ENCODE data around the gene TDRD10.
A peak's percentile ranks its signal among the peaks of the same experiment; 100 is the strongest.

TDRD10 gene

DNA sequence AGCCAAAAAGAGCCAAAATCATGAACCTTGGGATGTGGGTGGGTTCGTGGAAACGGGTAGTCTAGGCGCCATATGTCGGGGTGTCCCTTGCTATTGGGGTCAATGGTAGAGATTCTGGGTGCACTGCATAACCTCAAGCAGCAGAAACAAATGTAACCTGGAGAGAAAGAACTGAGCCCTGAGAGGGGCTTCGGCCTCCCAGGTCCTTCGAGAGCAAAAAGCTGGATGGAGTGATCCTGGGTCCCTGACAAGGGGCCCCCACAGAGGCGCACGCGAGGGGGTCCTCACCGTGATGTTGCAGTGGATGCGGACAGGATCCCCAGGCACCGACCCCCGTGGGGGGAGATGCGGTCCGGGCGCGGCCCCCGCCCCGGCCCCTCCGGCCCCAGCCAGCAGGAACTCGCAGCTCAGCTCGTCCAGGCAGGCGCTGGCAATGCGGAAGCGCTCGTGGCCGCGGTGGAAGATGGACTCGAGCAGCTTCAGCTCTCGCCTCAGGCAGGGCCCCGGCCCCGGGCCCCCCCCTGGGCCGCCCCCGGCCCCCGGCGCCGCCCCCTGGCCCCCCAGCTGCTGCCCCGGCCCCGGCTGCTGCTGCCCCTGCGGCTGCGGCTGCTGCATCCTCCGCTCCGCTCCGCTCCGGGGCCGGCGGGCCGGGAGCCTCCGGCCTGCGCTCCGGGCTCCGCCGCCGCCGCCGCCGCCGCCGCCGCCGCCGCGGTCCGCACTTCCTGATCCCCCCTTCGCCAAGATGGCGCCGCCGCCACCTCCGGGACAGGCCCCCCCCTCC is 56.1 kb downstream of the TDRD10 start, which contains the start of gene UBE2Q1:
Gene UBE2Q1, minus strand, starts transcription at position 724 of the 781 bp plus-strand sequence. Its CDS starts 109 bp downstream, at position 615.
- no peak for DNase-seq (ENCODE audit: extremely low read depth, low read depth)

DNA sequence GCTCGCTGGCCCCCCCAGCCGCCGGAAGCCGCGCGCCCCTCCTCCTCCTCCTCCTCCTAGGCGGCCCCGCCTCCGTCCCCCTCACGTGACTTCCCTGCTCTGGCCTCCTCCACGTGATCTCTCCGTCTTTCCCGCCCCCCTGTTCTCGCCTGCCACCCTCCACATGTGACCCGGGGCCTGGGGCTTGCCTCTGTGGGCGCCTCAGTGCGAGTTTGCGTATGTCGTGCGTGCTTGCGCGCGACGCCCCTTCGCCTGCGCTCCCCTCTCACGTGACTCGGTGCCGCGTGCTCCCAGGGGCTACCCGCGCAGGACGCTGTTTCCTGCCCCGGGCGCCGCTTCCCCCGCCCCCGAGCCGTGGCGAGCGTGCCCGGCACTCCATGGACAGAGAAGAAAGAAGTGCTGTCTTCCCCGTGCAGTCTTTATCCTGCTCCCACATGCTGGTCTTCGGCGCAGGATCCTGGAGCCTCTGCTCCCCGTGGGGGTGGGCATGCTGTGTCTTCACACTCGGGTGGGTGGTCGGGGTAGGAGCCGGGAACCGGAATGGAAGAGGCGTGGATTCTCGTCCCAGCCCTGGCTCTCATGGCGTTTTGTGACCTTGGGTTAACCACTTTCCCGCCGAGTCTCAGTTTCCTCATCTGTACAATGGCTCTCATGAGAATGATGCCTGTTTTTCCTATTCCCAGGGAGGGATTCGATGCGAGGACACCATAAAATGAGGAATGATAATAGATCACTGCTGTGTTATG is 56.9 kb downstream of the TDRD10 start:
- peak overlapping the region; percentile 60 for H3K4me3 ChIP-seq (replicated peaks; ENCODE audit: low read depth, low read length)
- TF ChIP-seq, protein P1, sequence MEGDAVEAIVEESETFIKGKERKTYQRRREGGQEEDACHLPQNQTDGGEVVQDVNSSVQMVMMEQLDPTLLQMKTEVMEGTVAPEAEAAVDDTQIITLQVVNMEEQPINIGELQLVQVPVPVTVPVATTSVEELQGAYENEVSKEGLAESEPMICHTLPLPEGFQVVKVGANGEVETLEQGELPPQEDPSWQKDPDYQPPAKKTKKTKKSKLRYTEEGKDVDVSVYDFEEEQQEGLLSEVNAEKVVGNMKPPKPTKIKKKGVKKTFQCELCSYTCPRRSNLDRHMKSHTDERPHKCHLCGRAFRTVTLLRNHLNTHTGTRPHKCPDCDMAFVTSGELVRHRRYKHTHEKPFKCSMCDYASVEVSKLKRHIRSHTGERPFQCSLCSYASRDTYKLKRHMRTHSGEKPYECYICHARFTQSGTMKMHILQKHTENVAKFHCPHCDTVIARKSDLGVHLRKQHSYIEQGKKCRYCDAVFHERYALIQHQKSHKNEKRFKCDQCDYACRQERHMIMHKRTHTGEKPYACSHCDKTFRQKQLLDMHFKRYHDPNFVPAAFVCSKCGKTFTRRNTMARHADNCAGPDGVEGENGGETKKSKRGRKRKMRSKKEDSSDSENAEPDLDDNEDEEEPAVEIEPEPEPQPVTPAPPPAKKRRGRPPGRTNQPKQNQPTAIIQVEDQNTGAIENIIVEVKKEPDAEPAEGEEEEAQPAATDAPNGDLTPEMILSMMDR (IDR thresholded peaks at IDR 0.05; ENCODE audit: low read depth, low read length, missing control alignments), result no peak
- DNase-seq (ENCODE audit: extremely low read depth, low read depth), result peak; percentile 95

More for the DNA sequence above, 56.1 kb downstream of the TDRD10 start, which contains the start of gene UBE2Q1:
- TF ChIP-seq, protein P1 (IDR thresholded peaks at IDR 0.05; ENCODE audit: low read depth, low read length, missing control alignments), result no peak
- H3K4me3 ChIP-seq (replicated peaks; ENCODE audit: low read depth, low read length), result peak within 1 kb of the TSS; percentile 94

DNA sequence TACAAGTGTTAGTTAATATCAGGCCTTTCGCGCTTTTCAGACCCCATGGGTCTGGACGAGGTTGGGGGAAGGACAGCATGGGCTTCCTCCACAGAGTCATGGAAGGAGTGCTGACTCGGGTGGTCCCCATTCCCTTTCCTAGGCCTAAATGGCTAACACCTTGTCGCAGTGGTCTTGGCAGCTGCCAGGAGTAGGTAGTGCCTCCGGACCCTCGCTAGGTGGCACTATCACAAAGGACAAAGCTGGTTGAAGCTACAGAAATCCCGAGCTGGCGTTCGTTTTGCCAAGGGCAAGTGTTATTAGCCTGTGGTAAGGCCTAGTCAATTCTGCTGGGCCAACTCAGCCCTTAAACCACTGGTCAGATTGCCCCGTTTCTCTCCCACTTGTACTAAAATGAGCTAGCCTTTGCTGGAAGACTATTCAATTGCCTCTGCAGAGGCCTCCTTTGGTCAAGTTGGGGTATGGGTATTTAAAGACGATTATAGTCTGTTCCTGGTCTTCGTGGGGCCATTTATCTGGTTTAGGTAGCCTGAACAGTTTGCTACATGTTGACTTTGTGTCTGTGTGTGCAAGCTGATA is 57.5 kb downstream of the TDRD10 start:
- peak; percentile 88 for DNase-seq (ENCODE audit: extremely low read depth, low read depth)

DNA sequence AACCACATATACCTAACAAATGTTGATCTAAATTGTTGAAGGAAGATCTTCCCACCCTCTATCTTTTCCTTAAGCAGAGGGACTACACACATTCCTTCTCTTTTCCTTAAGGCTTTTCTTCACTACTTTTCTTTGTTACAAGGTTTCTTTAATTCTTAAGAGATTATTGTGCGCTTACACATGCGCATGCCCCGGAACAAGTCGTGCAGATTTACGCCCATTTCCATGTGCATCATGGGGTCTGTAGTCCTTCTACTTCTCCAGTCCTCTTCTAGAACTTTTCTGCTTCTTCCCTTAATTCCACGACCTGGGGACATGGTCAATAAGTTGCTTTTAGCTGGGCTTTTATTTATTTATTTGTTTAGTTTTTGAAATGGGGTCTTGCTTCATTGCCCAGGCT is 63.9 kb downstream of the TDRD10 start:
- H3K4me3 ChIP-seq (replicated peaks; ENCODE audit: low read depth, low read length), result no peak overlapping the region
- DNase-seq (ENCODE audit: extremely low read depth, low read depth), result no peak
- TF ChIP-seq, protein P1 (IDR thresholded peaks at IDR 0.05; ENCODE audit: low read depth, low read length, missing control alignments), result no peak

More for the DNA sequence above, 57.5 kb downstream of the TDRD10 start:
- peak overlapping the region; percentile 60 for H3K4me3 ChIP-seq (replicated peaks; ENCODE audit: low read depth, low read length)
- TF ChIP-seq, protein P1 (IDR thresholded peaks at IDR 0.05; ENCODE audit: low read depth, low read length, missing control alignments), result peak; percentile 90

DNA sequence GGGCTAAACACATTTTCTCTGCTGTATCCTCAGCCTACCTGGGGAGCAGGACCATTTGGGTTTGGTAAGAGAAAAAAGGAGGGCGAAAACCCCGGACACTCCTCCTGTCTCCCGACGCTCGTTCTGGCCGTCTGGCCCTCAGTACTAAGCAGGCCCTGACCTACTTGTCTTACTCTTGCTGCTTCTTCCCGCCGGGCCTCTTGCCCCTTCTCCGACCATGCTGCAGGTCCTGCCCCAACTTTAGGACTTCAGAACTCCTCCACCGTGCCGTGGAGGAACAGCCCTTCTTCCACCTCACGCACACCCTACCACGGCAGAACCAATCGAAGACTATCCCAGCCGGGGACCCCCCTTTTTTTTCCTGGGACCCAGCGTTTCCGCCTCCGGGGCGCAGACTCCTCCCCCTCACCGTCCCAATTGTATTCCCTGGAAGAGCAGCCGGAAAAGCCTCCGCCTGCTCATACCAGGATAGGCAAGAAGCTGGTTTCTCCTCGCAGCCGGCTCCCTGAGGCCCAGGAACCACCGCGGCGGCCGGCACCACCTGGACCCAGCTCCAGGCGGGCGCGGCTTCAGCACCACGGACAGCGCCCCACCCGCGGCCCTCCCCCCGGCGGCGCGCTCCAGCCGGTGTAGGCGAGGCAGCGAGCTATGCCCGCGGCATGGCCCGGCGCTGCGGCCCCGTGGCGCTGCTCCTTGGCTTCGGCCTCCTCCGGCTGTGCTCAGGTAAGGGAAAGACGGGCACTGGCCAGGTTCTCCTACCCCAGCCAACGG is 65.6 kb downstream of the TDRD10 start, which contains the start of gene CHRNB2:
Gene CHRNB2, plus strand, starts transcription at position 393 of the 771 bp plus-strand sequence. Its CDS starts 267 bp downstream, at position 660.
- no peak within 1 kb of the TSS; the same call in 1 of the 2 replicates for H3K4me3 ChIP-seq (replicated peaks; ENCODE audit: low read depth, low read length)

More for the DNA sequence above, 65.6 kb downstream of the TDRD10 start, which contains the start of gene CHRNB2:
- DNase-seq (ENCODE audit: extremely low read depth, low read depth), result no peak
- TF ChIP-seq, protein P1 (IDR thresholded peaks at IDR 0.05; ENCODE audit: low read depth, low read length, missing control alignments), result no peak
